CD4-positive, alpha-beta T cell treated with Interferon gamma for 1 hour (primary cell): ENCODE data around the gene CPD.

Source experiments
- DNase-seq: peaks from one replicate; pipeline ENCODE4 v3.0.0-alpha.2; 2020

Gene CPD

DNA sequence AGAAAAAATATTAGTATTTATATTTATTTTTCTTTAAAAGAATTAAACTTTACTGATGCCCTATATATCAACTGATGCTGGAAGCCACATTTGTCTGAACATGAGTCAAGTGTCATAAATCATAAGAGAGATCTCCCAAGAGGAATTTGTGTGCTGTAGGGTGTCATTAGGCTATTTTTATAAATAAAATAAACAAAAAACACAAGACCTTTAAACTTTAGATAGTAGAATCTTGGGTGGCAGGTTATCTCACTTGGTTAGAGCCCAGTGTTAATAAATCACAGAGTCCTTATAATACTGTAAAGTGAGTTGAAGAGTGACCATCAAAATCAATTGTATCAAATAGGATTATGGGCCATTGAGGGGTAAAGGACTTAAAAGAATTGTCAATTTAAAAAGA is 21.3 kb upstream of the CPD start:
- no peak for DNase-seq

DNA sequence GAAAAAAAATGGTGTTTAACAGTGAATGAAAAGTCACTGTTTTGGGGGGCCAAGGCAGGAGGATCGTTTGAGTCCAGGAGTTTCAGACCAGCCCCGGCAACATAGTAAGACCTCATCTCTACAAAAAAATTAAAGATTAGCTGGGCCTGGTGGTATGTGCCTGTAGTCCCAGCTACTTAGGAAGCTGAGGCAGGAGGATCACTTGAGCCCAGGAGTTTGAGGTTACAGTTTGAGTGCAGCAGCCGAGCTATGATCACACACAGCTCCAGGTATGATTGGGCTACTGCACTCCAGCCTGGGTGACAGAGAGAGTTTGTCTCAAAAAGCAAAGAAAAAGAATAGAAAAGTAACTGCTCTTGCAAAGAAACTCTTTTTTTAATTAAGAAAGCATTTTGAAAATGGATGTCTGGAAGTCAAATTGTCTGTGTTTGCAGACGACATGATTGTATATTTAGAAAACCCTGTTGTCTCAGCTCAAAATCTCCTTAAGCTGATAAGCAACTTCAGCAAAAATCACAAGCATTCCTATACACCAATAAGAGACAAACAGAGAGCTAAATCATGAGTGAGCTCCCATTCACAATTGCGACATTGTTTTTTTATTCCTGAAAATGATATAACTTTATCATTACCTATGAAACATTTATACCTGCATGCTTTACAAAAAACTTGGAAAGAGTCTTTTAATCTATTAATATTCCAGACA is 20.5 kb upstream of the CPD start:
- DNase-seq: no peak

DNA sequence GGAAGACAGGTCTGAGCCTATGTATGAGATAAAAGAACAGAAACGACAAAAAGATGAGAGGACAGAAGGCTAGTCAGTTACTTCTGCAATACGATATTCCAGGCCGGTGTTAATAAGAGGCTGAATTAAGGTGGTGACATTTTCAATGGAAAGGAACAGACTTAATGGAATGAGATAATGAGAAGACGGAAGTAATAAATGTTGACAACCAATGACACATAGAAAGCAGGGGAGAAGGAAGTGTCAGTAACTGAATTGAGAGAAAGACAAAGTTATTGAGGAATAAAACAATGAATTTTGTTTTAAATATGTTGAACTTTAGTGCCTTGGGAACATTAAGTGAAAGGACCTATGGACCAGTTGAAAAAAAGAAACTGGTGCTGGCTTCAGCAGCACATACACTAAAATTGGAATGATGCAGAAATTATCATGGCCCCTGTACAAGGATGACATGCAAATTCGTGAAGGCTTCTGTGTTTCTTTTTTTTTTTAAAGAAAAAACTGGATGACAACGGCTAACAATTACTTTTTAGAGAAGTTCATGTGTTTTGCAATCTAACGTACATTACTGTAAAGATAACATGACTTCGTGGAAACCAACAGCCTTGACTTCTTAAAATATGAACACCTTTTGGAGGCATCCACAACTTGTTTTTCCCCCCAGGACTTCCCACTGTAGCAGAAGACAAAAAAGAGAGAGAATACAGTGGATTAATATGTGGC is 18.5 kb upstream of the CPD start:
- DNase-seq: no peak

GRCh38 chr17:30361766-30362279 is 16.9 kb upstream of the CPD start:
- DNase-seq: no peak

GRCh38 chr17:30363715-30364202 is 15.0 kb upstream of the CPD start:
- DNase-seq: peak; percentile 79

DNA sequence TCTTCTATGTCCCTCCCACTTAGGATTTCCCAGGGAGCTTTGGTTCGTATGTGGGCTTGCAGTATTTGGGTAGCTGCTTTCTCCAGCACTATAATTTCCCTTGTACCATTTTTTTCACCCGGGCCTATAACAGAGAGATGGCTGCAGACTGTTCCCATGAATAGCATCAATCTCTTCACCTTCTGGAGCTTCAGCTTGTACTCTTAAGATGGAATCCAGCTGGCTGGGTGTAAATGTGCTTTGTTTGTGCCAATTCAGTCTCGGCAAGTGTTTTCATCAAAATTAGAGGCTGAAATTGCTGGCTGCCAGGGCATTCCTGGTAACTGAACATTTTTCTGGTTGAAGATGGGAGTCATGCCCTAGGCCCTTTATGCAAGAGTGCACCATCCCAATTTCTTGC is 12.2 kb upstream of the CPD start:
- no peak for DNase-seq

- DNase-seq: no peak
Observed at GRCh38 chr17:30368912-30369720, 9.6 kb upstream of the CPD start.

GRCh38 chr17:30369995-30370394 is 8.7 kb upstream of the CPD start:
- no peak for DNase-seq

- no peak for DNase-seq
Observed at GRCh38 chr17:30372755-30373154, 6.0 kb upstream of the CPD start.

GRCh38 chr17:30375661-30376060 is 3.1 kb upstream of the CPD start:
- DNase-seq: no peak

DNA sequence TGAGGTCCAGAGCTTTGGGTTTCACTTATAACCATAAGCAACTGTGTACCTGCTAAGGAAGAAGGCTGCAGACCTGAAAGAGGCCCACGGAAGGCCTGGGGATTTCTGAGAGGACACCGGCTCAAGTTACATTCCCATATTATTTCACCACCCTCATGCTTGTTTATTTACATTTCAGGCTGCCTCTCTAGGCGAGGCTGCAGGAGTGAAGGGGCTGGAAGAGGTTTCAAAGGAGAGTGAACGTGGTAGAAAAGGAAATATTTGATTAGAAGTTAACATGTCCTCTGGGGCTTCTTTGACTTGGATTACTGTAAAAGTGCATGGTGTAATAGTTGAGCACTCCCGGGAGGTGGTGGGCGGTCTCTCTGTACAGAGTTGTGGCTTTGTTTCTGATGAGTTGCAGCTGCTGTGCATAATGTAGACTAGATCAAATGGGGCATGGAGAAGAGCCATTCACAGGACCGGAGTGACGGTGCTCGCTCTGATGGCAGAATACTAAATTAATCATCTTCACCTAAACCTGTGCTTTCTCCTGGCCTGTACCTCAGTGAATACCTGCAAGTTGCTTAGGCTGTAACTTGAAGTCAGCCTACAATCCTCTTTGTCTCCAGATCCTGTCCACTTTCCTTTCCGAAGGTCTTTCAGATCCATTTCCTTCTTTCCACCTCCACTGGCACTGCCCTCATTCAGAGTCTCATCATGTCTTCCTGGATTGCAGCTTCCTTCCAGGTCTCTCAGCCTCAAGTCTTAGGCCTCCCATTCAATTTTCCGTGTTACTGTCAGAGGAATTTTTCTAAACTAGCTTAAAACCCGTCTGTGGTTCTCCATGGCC is 1.9 kb upstream of the CPD start:
- DNase-seq: no peak

DNA sequence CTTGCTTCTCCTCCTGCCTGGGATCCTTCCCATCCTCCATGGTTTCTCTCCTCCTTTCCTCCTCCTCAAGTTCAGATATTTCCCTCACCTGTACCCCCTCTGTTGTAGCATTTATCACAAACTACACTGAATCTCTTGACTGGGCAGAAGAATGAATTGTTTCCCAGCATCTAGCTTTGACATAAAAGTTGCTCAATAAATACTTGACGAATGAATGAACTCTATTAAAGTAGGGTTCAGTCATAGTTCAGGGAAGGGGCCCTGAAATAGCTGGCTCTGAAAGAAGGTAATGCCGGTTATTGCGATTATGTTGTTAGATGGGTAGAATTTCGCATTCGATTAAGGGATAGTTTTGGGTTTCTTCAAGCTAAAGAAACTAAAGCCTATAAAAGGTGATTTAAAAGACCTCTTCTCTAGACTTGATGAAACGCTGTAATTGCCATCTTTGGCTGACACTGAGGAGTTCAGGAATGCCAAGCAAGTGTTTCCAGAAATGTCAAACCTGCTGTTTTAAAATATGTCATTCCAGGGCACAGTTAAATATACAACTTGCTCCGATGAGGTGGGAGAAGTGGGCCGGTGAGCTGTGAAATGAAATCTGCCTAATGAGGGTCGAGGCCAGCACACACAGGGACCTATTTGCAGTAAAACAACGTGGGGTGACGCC is 1.0 kb upstream of the CPD start:
- no peak for DNase-seq

GRCh38 chr17:30378241-30378824 is 394 bp upstream of the CPD start:
- peak; percentile 60 for DNase-seq

- DNase-seq: peak; percentile 10
Observed at GRCh38 chr17:30379303-30379902, 676 bp downstream of the CPD start.

GRCh38 chr17:30379903-30380381 is 1.2 kb downstream of the CPD start:
- DNase-seq: no peak

GRCh38 chr17:30380643-30381339 is 2.1 kb downstream of the CPD start:
- DNase-seq: no peak

- no peak for DNase-seq
Observed at GRCh38 chr17:30381340-30381659, 2.6 kb downstream of the CPD start.

- no peak for DNase-seq
Observed at GRCh38 chr17:30382345-30382744, 3.6 kb downstream of the CPD start.

DNA sequence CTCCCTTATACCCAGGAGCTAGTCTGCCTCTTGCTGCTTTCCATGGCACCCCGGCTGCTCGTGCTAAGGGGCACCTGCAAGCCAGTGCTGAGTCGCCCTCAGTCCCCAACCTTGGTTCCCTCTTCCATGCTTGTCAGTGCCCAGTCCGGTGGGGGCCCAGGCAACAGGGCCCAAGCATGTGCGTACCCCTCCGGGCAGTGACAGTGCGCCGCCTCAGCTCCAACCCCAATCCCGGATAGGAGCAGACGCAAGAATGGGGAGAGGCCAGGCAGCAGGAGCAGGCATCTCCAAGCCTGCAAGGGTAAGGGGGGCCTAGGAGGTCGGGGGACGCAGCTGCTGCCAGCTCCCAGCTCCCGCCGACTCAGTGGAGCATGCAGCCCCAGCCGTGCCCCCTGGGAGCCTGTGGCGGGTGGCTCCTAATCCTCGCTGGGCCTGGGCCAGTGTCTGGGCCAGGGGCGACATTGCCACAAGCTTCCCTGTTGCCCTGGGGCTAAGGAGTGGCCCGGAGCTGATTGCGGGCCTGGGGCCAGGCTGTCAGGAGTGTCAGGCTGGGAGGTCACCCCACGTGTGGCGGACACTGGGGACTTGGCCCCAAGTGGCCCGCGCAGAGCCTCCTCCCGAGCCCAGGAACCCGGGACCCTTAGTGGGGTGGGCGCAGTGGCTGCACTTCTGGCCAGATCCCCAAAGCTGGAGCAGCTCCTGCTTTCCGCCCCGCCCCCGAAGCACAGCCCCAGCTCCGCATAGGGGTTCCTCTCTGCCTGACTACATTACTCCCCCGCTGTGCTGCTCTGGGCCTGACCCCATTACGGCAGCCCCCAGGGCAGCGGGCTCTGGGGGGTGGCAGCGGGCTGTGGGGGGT is 9.8 kb downstream of the CPD start:
- DNase-seq: no peak
